Right hindlimb (tissue), 1 donor: ENCODE data around the gene SEZ6L.
A peak's percentile ranks its signal among the peaks of the same experiment; 100 is the strongest.

ENCODE experiments used
- DNase-seq: peaks from one replicate; pipeline ENCODE4 v3.0.0-alpha.2; 2018

The SEZ6L gene

DNA sequence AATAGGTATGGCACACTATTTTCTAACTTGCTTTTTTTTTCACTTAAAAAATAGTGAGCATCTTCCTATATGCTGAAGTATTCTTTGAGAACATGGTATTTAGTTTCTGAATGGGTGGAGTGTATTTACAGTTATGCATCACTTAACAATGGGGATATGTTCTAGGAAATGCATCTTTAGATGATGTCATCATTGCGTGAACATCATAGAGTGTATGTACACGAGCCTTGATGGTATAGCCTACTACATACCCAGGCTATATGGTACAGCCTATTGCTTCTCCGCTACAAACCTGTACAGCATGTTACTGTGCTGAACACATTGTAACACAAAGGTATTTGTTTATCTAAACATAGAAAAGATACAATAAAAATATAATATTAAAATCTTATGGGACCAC, 135.5 kb downstream of the SEZ6L start:
- DNase-seq = no peak

DNA sequence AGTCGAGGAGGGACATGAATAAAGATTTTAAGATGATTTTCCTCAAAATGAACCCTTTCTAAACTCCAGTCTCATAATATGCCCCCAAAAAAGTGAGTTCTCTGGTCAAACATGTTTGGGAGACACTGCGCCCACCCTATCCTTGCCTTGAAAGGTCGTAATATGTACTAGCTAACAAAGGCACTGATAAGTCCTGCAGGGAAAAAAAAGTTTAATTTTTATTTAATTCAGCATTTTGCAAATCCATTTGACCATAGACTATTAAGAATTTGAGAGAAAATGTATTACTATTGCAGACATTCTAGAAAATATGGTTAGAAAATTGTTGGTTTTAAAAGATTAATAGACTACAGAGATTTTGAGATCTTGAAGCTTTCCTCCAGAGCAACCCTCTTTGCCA, 139.2 kb downstream of the SEZ6L start:
- no peak for DNase-seq

DNA sequence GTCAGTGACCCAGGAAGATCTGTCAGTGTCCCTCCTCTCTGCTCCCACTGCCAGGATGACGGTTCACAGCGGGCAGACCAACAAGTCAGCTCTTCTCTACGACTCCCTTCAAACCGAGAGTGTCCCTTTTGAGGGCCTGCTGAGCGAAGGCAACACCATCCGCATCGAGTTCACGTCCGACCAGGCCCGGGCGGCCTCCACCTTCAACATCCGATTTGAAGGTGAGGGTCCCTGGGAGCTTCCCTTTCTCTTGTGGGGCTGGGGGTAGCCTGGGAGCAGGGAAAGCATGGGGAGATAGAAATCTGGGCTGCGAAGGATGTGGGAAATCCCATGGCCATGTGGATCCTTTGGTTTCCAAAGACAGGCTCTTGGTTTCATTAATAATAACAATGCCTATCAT, 141.4 kb downstream of the SEZ6L start:
- no peak for DNase-seq

DNA sequence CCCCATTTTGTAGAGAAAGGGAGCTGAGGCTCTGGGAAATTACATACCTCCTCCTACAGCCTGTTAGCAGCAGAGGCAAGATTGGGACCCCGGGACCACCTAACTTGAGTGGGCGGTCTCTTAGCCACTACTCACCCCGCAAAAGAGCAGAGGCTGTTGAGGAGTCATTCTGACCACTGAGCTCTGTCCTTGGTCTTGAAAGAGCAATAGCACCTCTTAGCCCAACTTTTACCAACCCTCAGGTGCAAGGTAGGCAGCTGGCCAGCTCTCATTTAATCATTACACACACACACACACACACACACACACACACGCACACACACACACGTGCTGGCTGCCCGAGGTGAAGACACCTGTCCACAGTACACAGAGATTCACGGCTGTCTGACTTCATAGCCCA, 144.0 kb downstream of the SEZ6L start:
- no peak for DNase-seq

DNA sequence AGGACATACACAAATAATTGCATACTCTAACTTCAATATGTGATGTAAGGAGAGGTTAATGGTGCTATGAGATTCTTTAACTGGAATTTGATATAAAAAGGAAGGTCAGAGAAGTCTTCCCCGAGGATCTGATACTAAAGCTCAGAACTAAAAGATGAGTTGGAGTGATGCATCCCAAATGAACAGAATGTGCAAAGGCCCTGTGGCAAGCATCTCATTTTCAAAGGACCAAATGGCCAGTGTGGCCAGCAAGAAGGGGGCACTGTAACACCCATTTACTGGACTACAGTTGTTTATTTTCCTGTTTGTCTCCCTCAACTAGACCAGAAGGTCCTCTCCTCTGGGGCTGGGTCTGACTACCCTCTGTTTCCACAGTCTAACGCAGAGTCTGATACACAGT, 144.9 kb downstream of the SEZ6L start:
- DNase-seq = no peak

DNA sequence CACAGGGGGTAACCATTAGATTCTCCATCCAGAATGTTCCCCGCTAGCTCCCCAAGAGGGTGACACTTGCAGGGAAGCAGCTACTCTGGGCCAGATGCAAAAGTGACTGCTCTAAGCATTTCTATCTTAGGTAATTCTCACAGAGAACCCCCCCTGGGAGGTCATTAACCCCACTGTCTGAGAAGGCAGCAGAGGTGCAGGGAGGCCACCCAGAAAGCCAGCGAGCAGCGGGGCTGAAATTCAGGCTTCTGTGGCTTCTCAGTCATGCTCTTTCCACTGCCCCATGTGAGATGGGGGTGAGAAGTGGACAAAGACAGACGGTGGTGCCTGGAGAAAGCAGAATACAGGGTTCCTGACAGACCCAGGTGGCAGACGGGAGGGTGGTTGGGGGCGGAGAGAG, 145.4 kb downstream of the SEZ6L start:
- DNase-seq = no peak

DNA sequence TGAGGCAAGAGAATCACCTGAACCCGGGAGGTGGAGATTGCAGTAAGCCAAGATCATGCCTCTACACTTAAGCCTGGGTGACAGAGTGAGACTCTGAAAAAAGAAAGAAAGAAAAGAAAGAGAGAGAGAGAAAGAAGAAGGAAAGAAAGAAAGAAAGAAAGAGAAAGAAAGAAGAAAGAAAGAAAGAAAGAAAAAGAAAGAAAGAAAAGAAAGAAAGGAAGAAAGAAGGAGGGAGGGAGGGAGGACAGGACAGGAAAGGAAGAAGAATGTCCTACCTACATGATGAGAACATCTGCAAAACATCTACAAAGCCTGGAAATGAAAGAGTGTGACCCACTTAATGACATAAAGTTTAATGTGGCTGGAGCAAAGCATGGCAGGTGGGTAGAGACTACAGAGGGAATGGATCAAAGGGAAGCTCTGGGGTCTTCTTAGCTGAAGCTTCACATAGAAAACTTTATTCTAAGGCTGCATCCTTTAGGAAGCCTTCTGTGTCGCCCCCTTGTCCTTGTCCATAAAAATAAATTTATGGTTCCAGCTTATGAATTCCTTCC, 147.5 kb downstream of the SEZ6L start:
- no peak for DNase-seq

DNA sequence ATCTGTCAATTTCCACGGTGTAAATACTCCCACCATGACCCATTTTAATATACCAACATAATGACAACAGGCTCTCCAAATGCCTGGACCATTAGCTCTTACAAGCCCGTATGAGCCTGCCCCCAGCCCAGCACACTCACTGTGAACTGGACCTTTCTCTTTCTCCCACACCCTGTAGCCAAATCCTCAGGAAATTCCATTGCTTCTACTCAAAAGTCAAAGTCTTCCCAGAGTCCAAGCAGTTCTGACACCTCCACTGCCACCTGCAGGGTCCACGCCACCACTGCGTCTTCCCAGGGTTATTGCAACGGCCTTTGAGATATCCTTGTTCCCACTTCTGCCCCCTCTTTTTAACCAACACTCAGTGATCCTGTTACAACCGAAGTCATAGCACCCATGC, 149.7 kb downstream of the SEZ6L start:
- no peak for DNase-seq

DNA sequence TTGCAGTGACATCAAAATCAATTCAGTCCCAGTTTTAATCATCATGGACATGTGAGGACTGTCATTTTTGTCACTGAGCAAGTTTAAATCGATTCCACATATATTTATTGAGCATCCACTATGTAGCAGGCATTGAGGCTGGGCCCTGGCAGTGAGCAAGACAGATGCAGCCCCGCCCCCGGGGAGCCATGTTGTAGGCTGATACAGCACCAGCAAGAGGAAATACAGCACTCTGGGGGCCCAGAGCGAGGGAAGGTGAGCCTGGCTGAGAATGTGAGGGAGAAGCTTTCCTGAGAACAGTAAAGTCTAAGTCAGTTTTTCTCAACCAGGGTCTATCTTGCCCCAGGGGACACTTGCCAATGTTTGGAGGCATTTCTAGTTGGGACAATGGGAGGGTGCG, 151.2 kb downstream of the SEZ6L start:
- DNase-seq = no peak

DNA sequence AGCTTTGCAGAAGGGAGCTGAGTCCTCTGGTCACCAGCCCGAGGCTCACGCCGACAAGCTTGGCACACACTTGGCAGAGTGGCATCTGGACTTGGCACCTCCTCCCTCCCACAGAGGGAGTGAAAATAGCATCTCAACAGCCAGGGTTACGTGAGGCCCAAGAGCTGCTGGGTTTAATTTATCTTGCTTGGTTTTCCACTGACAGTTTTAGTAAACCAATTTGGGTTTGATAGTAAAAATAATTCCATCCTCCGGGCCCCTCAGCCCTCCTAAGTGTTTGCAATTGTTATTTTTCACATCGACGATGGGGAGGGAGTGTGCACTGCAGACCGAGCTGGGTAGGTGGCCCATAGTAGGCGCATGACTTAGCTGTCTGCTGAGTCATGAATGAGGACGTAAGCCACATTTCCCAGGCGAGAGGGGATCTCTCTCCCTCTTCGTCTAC, 152.2 kb downstream of the SEZ6L start:
- DNase-seq = no peak

DNA sequence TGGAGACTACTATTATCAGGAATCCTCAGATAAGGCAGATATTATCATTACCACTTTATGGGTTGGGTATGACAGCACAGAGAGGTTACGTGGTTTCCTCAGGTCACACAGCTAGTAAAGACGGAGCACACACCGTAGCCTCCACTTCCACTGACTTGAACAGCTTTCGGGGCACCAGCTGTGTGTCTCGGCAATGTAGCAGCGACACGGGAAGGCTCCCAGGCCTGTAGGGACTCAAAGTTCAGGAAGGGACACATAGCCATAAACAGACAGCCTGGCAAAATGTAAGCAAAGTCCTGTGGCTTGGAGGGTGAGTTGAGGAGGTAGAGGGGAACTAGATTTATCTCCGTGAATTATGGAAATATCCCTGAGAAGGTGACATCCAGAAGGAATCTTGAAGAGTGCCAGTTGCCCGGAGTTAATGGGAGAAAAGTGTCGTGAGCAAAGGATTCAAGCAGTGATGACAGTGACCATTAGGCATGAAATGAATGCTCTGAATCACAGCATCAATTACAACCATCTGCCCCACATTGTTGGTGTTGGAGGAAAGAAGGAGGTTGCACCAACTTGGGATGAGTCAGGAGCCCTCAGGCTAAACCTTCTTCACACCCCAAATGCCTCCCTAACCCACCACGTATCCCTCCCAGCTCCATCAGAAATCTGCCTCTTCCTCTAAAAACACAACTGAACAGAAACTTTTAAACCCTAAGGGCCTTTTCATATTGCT, 153.1 kb downstream of the SEZ6L start:
- DNase-seq = no peak

DNA sequence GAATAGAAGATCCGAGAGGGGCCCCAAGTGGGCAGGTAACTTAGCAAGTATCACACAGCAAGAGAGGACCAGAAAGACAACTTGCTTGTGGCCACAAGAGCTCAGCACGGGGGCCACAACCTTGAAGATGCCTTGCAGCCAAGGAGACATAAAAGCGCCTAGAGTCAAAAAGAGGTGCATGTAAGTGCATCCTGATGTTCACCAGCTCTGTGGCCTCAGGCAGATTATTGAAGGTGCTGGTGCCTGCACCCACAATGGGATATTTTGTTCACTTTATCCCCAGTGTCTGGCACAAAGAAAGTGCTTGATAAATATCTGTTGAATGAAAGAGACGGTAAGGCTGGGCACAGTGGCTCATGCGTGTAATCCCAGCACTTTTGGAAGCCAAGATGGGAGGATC, 153.8 kb downstream of the SEZ6L start:
- DNase-seq = no peak

DNA sequence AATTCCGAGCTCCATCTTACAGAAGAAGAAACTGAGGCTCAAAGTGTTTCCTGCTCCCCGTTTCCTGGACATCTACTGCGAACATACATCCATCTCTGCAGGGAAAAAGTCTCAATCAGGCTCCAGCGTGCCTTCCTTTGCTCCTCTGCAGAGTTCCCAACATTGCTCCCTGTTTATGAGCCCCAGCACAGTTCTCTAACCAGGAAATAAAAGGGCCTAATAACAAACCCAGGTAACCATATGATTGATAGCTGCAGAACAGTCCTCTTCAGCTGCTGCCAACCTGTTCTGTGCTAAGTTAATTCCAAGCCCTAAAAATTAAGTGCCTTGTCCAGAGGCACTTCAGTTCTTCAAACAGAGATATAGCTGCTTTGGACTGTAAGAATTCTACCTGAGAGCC, 154.9 kb downstream of the SEZ6L start:
- no peak for DNase-seq

DNA sequence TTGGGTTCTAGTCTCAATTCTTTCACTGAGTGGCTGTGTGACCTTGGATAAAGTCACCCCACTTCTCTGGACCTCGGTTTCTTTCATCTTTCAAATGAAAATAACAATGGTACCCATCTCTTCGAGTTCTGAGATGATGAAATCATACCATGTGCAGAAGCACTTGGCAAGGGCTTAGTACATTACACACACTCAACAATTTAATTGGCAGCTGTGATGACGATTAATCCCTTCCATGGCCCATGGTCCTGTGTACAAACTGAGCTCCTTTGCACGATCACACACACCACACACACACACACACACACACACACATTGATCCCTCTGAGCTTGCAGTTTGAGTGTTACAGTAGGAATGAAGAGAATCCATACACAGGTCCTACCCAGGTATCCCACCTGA, 156.4 kb downstream of the SEZ6L start:
- DNase-seq = no peak

DNA sequence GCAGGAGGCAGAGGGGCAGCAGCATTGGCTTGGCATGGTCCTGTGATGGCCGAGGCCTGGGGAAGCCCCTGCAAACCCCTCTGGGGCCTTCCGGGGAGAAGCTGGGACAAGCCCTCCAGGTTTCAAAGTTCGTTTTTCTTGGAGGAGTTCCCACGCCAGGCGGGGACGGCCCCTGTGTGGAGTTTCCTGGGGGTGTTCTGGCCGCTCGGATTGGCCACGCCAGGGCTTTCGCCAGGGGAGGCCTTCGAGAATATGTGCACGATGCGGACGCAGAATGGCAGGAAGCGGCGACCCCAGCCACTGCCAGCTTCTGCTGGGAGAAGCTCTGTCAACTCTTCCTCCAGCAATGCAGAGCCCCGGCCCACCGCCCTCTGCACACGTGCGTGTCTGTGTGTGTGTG, 157.5 kb downstream of the SEZ6L start:
- no peak for DNase-seq

DNA sequence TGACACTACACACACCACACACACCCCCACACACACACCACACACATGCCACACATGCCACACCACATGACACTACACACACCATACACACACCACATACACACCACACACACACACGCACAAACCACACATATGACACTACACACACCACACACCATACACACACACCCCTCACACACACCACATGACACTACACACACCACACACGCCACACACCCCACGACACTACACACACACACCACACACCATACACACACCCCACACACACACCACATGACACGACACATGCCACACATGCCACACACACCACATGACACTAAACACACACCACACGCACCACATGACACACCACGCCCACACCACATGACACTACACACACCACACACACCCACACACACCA, 158.0 kb downstream of the SEZ6L start:
- DNase-seq = no peak

DNA sequence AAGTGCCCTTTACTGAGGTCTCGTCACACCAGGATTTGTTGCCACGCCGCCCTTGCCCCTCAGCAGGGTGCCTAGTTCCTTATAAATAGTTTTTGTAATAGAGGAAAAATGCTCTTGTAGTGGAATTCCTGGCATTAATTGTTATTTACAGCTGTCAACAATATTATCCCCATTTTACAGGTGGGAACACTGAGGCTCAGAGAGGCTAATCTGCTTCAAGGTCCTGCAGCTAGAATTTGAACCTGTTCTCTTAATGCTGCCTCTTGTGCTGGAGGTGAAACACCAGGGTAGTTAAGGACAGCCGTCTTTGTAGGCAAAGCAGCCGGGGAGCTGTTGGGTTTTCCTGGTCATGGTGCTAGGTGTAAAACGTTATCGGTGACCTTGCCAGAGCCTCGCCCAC, 159.0 kb downstream of the SEZ6L start:
- no peak for DNase-seq

DNA sequence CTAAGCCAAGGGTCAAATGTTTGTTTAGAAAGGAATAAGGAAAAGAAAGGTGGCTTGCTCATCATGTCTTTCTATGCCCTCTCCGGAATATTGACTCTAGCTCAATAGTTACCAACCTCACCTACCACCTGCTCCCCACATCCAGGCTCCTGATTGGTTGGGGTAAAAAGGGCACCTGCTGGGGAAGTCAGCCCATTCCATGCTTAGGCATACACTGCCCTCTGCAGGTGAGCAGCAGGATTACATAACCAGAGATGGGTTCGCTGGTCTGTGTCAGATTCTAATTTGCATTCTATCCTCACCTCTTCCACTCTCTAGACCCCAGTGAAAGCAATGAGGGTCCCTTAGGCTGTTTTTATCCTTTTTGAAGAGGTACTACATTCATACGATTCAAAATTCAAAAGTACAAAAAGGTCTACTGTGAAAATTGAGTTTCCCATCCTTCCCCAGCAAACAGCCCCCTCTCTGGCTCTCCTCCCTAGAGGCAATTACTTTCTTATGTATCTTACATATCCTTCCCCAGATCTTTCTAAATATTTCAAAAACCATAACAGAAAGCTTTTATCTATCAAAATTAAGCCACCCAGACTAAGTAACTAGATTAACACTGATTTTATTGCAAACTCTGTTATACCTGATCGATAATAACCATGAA, 161.8 kb downstream of the SEZ6L start:
- peak; percentile 35 for DNase-seq

DNA sequence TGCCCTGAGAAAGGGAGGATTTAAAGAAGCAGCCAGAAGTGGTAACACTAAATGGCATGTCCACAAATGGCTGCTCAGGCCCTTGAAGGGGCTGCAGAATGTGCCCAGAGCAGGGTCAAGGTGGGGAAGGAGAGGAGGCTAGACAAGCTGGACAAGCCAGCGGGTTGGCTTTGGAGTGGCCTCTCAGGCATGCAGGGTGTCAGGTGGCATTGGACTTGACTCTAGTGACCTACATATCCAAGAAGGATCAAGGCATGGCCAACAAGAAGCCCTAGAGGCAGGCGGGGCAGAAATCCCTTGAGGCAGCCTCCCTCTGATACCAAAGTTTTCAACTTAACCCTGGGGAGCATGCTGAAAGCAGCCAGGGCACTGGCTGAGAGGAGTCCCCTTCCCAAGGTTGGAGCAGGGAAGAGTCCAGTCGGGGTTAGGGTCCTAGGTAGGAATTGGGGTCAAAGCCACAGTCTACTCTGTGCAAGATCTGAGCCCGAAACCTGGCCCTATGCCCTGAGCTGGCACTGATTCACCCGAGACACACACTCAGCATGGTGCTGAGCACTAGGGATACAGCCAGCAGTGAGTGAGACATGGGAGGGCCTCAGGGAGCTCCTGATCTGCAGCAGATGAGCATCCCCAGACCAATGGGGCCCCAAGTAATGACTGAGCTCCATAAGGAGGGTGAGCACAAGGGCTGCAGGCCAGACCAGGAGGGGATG, 164.0 kb downstream of the SEZ6L start:
- DNase-seq = no peak

DNA sequence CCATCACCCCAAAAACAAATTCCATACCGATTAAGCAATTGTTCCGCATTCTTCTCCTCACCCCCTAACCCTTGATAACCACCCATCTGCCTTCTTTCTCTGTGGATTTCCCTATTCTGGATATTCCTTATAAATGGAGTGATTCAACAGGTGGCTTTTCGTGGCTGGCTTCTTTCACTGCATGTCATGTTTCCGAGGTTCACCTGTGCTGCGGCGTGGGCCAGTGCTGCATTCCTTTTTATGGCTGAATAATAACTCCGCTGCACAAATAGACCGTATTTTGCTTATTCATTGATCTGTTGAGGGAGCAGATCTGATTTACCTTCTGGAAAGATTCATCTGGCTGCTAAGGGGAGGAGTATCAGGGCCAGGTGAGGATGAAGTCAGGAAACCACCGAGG, 165.0 kb downstream of the SEZ6L start:
- DNase-seq = no peak

DNA sequence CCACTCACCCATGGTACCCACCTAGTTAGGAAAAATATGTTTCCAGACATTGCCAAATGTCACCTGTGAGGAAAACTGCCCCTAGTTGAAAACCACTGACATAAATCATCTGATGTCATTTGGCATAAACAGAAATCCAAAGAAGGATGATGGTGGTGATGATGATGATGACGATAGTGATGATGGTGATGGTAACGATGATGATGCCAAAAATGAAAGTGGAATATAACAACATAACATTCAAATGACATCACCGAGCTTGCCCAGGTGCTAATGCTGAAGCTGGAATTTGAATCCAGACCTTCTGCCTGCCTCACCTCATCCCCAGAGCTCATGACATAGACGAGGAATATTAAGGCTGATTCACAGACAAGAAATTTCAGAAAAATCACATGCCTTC, 167.5 kb downstream of the SEZ6L start:
- no peak for DNase-seq

DNA sequence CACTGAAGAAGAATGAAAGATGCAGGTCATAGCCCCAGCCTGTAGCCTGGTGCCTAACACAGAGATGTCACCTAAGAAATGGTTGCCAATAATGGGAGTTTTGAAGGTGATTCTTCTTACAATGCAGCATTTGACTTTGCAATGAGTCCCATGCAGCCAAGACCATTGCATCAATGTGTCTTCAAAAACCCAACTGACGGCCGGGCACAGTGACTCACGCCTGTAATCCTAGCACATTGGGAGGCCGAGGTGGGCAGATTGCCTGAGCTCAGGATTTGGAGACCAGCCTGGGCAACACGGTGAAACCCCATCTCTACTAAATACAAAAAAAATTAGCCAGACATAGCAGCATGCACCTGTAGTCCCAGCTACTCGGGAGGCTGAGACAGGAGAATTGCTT, 170.5 kb downstream of the SEZ6L start:
- no peak for DNase-seq

DNA sequence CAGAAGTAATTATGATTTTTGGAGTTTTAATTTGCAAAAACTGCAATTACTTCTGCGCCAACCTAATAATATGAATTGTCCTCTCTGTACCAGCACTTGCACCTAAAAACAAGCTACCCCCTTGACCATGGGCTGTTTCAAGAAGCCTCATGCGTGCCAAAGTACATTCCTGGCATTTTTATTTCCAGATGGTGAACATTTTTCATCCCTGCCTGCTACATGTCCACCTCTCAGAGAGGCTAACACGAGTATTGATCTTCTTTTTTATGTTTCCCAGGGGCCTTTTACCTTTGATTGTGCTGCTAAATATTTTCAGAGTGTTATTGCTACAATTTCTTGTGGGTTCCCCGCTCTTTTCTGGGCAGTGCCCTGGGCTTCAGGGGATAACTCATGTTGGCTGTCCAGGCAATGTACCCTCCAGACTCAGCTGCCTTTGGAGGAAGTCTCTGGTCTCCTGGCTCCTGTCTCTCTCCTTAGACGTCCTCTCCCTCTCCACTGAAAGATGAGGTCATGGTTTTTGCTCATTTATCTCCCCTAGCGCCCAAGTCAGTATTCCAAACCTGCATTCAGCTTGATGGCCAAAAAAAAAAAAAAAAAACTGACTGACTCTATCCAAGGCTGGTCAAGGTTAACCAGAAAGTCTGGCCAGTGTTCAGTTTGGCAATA, 173.6 kb downstream of the SEZ6L start:
- DNase-seq = no peak
